Measurements from ENCODE around the gene CLEC17A. TPM values are rescaled to one million over a fixed set of nuclear protein-coding genes. Genes with fewer than 3 reads are reported as not detected.
A peak's percentile ranks its signal among the peaks of the same experiment; 100 is the strongest.

CLEC17A gene
- polyA plus RNA-seq, 2 of the 4 experiments (the other 2 are of a cell fraction) = not detected

- H3K9me3 ChIP-seq = no peaks in the 10 kb centered on the region
- H3K4me1 ChIP-seq = no peaks in the 10 kb centered on the region
- ChIA-PET CTCF (interaction anchor here (1.6 kb wide), 1 partner anchor 55 kb away, joined by 7 read pairs; no protein-coding TSS in a partner anchor), POLR2A (no interaction called here)
- no peak overlapping the region for H3K4me3 ChIP-seq
- DNase-seq (ENCODE audit: low read depth in 1 of 2, low spot score in 1 of 2) = no peak
- no peak for ATAC-seq
- H3K27ac ChIP-seq = 0 out of 6 replicates have a peak overlapping the region, but pooled peaks of 1 of the 2 experiments have one; percentile 26
- FAIRE-seq = no peak
- no peak for TF ChIP-seq CBX8 (IDR thresholded peaks at IDR 0.05)
- TF ChIP-seq HES2 (IDR thresholded peaks at IDR 0.05) = no peak
- TF ChIP-seq KDM1A (IDR thresholded peaks at IDR 0.05; ENCODE audit: low read depth) = no peak
- no peak for TF ChIP-seq TP53 (CRISPR knock-in tag; IDR thresholded peaks at IDR 0.05)
- TF ChIP-seq POLR2A (IDR thresholded peaks at IDR 0.05; ENCODE audit: low read length) = no peak
- no peak for TF ChIP-seq REST (IDR thresholded peaks at IDR 0.05)
- H3K4me2 ChIP-seq = no peak overlapping the region
- WGBS (ENCODE audit: missing lambda C conversion rate) = no CpG with 5 or more reads among the region's 6 CpGs
These were observed 22.1 kb upstream of the CLEC17A start for GRCh38 chr19:14560776-14561108.

- H3K4me2 ChIP-seq = no peak overlapping the region
- no peak for TF ChIP-seq CBX2 (IDR thresholded peaks at IDR 0.05; ENCODE audit: borderline replicate concordance, low read depth)
- no peak for TF ChIP-seq SMC3 (IDR thresholded peaks at IDR 0.05)
- TF ChIP-seq E2F6 (IDR thresholded peaks at IDR 0.05; ENCODE audit: borderline replicate concordance, low read depth) = no peak
- no peak for TF ChIP-seq MAFK (IDR thresholded peaks at IDR 0.05; ENCODE audit: partially characterized antibody)
- no peak for TF ChIP-seq GATA3 (IDR thresholded peaks at IDR 0.05; ENCODE audit: borderline replicate concordance)
- TF ChIP-seq HMGXB4 (CRISPR knock-in tag; IDR thresholded peaks at IDR 0.05; ENCODE audit: borderline replicate concordance) = no peak
- no peak for TF ChIP-seq BHLHE40 (IDR thresholded peaks at IDR 0.05; ENCODE audit: low read depth, low read length)
- TF ChIP-seq NPAS2 (CRISPR knock-in tag; IDR thresholded peaks at IDR 0.05; ENCODE audit: borderline replicate concordance) = no peak
- TF ChIP-seq MAX (IDR thresholded peaks at IDR 0.05) = no peak
- no peak for TF ChIP-seq CHD4 (IDR thresholded peaks at IDR 0.05; ENCODE audit: borderline replicate concordance)
- TF ChIP-seq POLR2A (IDR thresholded peaks at IDR 0.05; ENCODE audit: low read length) = no peak
- no peak for TF ChIP-seq TFCP2L1 (CRISPR knock-in tag; IDR thresholded peaks at IDR 0.05)
- no peak for TF ChIP-seq ZC3H11A (IDR thresholded peaks at IDR 0.05)
- FAIRE-seq (no peak), DNase-seq (ENCODE audit: low read depth in 1 of 2, low spot score in 1 of 2) (no peak), ATAC-seq (no peak)
- H3K9me3 ChIP-seq = no peaks in the 10 kb centered on the region
- H3K4me3 ChIP-seq = no peak overlapping the region
- POLR2A ChIA-PET = no interaction called here
- 86% methylated on average over 1 of the region's 8 CpGs for WGBS (ENCODE audit: missing lambda C conversion rate)
- H3K4me1 ChIP-seq = no peaks in the 10 kb centered on the region
- CTCF ChIA-PET = interaction anchor here (1.0 to 1.6 kb wide), 2 partner anchors 13 to 56 kb away, joined by 3 to 7 read pairs; no protein-coding TSS in a partner anchor
- H3K27ac ChIP-seq = no peak overlapping the region
These were observed 21.6 kb upstream of the CLEC17A start for GRCh38 chr19:14561249-14561648.
